22Rv1 (cell line): ENCODE results near the gene BLVRA.

Experiments used
- H3K27ac ChIP-seq: fragments of 450-650 bp; 2 replicates; pipeline ENCODE4 v1.5.1; 2017
- ZFX ChIP-seq: fragments of 450-650 bp; IDR thresholded peaks from 2 replicates; pipeline ENCODE4 v1.6.1; 2017; ENCODE audit warnings: antibody characterized with exemption, borderline replicate concordance
- TF ChIP-seq, protein P1 (sequence below): fragments of 450-650 bp; IDR thresholded peaks from 2 replicates; pipeline ENCODE4 v1.5.1; 2017; ENCODE audit warnings: mild to moderate bottlenecking

The BLVRA gene

DNA sequence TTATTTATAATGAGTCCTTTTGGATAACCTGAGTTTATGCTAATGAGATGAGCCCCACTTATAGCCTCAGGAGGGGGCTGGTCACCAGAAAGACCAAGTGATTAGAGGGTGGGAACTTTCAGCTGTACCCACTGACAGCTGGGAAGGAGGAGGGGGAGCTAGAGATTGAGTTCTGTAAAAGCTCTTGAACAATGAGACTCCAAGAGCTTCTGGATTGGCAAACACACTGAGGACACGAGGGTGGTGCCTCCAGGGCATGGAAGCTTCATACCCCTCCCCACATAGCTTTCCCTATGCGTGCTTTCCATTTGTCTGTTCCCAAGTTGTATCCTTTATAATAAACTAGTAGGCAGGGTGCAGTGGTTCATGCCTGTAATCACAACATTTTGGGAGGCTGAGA is 90.6 kb downstream of the BLVRA start:
- no peak overlapping the region for H3K27ac ChIP-seq
- TF ChIP-seq, protein P1, sequence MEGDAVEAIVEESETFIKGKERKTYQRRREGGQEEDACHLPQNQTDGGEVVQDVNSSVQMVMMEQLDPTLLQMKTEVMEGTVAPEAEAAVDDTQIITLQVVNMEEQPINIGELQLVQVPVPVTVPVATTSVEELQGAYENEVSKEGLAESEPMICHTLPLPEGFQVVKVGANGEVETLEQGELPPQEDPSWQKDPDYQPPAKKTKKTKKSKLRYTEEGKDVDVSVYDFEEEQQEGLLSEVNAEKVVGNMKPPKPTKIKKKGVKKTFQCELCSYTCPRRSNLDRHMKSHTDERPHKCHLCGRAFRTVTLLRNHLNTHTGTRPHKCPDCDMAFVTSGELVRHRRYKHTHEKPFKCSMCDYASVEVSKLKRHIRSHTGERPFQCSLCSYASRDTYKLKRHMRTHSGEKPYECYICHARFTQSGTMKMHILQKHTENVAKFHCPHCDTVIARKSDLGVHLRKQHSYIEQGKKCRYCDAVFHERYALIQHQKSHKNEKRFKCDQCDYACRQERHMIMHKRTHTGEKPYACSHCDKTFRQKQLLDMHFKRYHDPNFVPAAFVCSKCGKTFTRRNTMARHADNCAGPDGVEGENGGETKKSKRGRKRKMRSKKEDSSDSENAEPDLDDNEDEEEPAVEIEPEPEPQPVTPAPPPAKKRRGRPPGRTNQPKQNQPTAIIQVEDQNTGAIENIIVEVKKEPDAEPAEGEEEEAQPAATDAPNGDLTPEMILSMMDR: no peak
- no peak for TF ChIP-seq ZFX

- TF ChIP-seq ZFX: no peak
- TF ChIP-seq, protein P1: no peak
- no peak overlapping the region for H3K27ac ChIP-seq
Observed at GRCh38 chr7:43850348-43851116, 92.1 kb downstream of the BLVRA start.

GRCh38 chr7:43851805-43852204 is 93.3 kb downstream of the BLVRA start:
- no peak overlapping the region for H3K27ac ChIP-seq
- TF ChIP-seq, protein P1: no peak
- no peak for TF ChIP-seq ZFX

DNA sequence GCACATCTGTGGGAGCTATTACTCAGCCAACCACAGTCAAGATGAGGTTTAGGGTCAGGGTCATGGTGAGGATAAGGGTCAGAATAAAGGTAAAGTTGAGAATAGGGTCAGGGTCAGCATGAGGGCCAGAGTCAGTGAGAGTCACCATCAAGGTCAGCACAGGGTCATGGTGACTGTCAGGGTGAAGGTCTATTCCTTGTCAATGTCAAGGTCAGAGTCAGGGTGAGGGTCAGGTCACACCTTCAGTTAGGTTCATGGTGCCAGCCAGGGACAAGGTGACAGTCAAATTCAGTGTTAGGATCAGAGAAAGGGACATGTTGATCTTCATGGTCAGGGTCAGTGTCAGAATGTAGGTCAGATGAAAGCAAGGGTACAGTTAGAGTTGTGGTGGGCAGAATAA is 96.7 kb downstream of the BLVRA start:
- TF ChIP-seq ZFX: no peak
- TF ChIP-seq, protein P1: no peak
- no peak overlapping the region for H3K27ac ChIP-seq

DNA sequence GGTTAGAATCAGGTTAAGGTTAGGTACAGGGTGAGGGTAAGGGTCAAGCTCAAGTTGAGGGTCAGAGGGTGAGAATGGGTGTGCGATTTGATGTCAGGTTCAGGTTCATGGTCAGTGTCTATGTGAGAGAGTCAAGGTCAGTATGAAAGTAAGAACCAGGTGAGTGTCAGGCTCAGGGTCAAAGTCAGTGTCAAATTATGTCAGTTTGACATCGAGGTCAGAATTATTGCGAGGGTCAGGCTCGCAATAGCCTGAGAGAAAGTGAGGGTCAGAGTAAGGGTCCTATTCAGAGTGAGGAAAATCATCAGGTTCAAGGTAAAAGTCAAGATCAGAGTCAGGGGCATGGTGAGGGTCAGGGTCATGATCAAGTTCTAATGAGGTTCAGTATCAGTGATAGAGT is 97.8 kb downstream of the BLVRA start:
- H3K27ac ChIP-seq: no peak overlapping the region
- TF ChIP-seq, protein P1: no peak
- TF ChIP-seq ZFX: no peak
